ENCODE measurements around the gene SASH1. TPM values are rescaled to one million over a fixed set of nuclear protein-coding genes. Genes with fewer than 3 reads are reported as not detected.
A peak's percentile ranks its signal among the peaks of the same experiment; 100 is the strongest.

The SASH1 gene
- total RNA-seq, 2 donors from 2014 or later, result 21.0 to 49.8 TPM

GRCh38 chr6:148497257-148497656 lies 154.6 kb downstream of the SASH1 start:
- no peaks in the 10 kb centered on the region for H3K4me1 ChIP-seq
- intact Hi-C loops (cut with DNase I), result no loop called here
- TF ChIP-seq CTCF (IDR thresholded peaks at IDR 0.05) (no peak), POLR2A (IDR thresholded peaks at IDR 0.05) (no peak)
- DNase-seq (peak in 1 of 4 donors; percentile 15), ATAC-seq (no peak)
- H3K27me3 ChIP-seq, result no peaks in the 10 kb centered on the region
- H3K9me3 ChIP-seq, result no peaks in the 10 kb centered on the region
- H3K27ac ChIP-seq, result no peak overlapping the region
- 80 to 94% methylated on average over 2 of the region's 2 CpGs for WGBS, 2 donors
- no peaks in the 10 kb centered on the region for H3K36me3 ChIP-seq (replicated peaks in 1 of 2; ENCODE audit: insufficient read depth in 1 of 2, low read depth in 2 of 2)
- no peak overlapping the region for H3K4me3 ChIP-seq

GRCh38 chr6:148497717-148498116 lies 155.1 kb downstream of the SASH1 start:
- no peak for ATAC-seq
- TF ChIP-seq CTCF (IDR thresholded peaks at IDR 0.05), result no peak
- TF ChIP-seq POLR2A (IDR thresholded peaks at IDR 0.05), result no peak
- WGBS, 2 donors, result 91 to 100% methylated on average over 5 of the region's 5 CpGs
- DNase-seq, result no peak
- H3K27ac ChIP-seq, result no peak overlapping the region
- no peaks in the 10 kb centered on the region for H3K4me1 ChIP-seq
- H3K4me3 ChIP-seq, result no peak overlapping the region
- no peaks in the 10 kb centered on the region for H3K27me3 ChIP-seq
- no peaks in the 10 kb centered on the region for H3K9me3 ChIP-seq
- no peaks in the 10 kb centered on the region for H3K36me3 ChIP-seq (replicated peaks in 1 of 2; ENCODE audit: insufficient read depth in 1 of 2, low read depth in 2 of 2)
- intact Hi-C loops (cut with DNase I), result no loop called here

- TF ChIP-seq CTCF (IDR thresholded peaks at IDR 0.05), result no peak
- no peak for TF ChIP-seq POLR2A (IDR thresholded peaks at IDR 0.05)
Observed at GRCh38 chr6:148500402-148500801, 157.8 kb downstream of the SASH1 start.

GRCh38 chr6:148501178-148501590 lies 158.5 kb downstream of the SASH1 start:
- DNase-seq (peak in 2 of 4 donors; percentile 26 to 28), ATAC-seq (peak; percentile 70)
- no peaks in the 10 kb centered on the region for H3K36me3 ChIP-seq (replicated peaks in 1 of 2; ENCODE audit: insufficient read depth in 1 of 2, low read depth in 2 of 2)
- intact Hi-C loops (cut with DNase I), result no loop called here
- H3K27me3 ChIP-seq, result no peaks in the 10 kb centered on the region
- H3K4me1 ChIP-seq, result no peaks in the 10 kb centered on the region
- H3K4me3 ChIP-seq, result no peak overlapping the region
- no peaks in the 10 kb centered on the region for H3K9me3 ChIP-seq
- TF ChIP-seq CTCF (IDR thresholded peaks at IDR 0.05) (no peak), POLR2A (IDR thresholded peaks at IDR 0.05) (no peak)
- WGBS, 2 donors, result 80 to 94% methylated on average over 5 of the region's 5 CpGs
- peak overlapping the region in 1 of 4 donors; percentile 27 for H3K27ac ChIP-seq

More at GRCh38 chr6:148500402-148500801, 157.8 kb downstream of the SASH1 start:
- DNase-seq (no peak), ATAC-seq (no peak)
- Histone ChIP-seq H3K9me3 (no peaks in the 10 kb centered on the region), H3K4me3 (no peak overlapping the region), H3K27ac (no peak overlapping the region), H3K27me3 (no peaks in the 10 kb centered on the region), H3K36me3 (replicated peaks in 1 of 2; ENCODE audit: insufficient read depth in 1 of 2, low read depth in 2 of 2) (no peaks in the 10 kb centered on the region), H3K4me1 (no peaks in the 10 kb centered on the region)
- intact Hi-C loops (cut with DNase I), result no loop called here
- WGBS, 2 donors, result 71 to 84% methylated on average over 2 of the region's 2 CpGs

- intact Hi-C loops (cut with DNase I), result no loop called here
- 71 to 77% methylated on average over 8 of the region's 8 CpGs for WGBS, 2 donors
- Histone ChIP-seq H3K27ac (no peak overlapping the region), H3K36me3 (replicated peaks in 1 of 2; ENCODE audit: insufficient read depth in 1 of 2, low read depth in 2 of 2) (no peaks in the 10 kb centered on the region), H3K9me3 (no peaks in the 10 kb centered on the region), H3K4me1 (no peaks in the 10 kb centered on the region), H3K27me3 (no peaks in the 10 kb centered on the region), H3K4me3 (no peak overlapping the region)
- ATAC-seq (peak; percentile 34), DNase-seq (no peak)
- TF ChIP-seq POLR2A (IDR thresholded peaks at IDR 0.05), result no peak
- no peak for TF ChIP-seq CTCF (IDR thresholded peaks at IDR 0.05)
Observed at GRCh38 chr6:148502083-148502772, 159.6 kb downstream of the SASH1 start.

All from body of pancreas (tissue), 4 donors.